BE2C (cell line): ENCODE measurements around the gene DSCAM.

Experiments
- DNase-seq: peaks from one replicate; pipeline ENCODE4 v3.0.0-alpha.2; 2020
- H3K27me3 ChIP-seq: fragments of 250-450 bp; sonication (Bioruptor Pico); 2 replicates; pipeline ENCODE4 v1.5.1; 2020; ENCODE audit warnings: mild to moderate bottlenecking
- H3K36me3 ChIP-seq: fragments of 250-450 bp; sonication (Bioruptor Pico); 2 replicates; pipeline ENCODE4 v1.5.1; 2020; ENCODE audit warnings: mild to moderate bottlenecking
- H3K4me1 ChIP-seq: fragments of 250-450 bp; sonication (Bioruptor Pico); 2 replicates; pipeline ENCODE4 v1.5.1; 2020
- H3K4me3 ChIP-seq: 2 replicates; pipeline ENCODE4 v1.5.1; 2011; ENCODE audit warnings: low read depth, low read length
- H3K9me3 ChIP-seq: fragments of 250-450 bp; sonication (Bioruptor Pico); 2 replicates; pipeline ENCODE4 v1.5.1; 2020
- TF ChIP-seq, protein P1 (sequence below): IDR thresholded peaks from 2 replicates; pipeline ENCODE4 v1.5.1; 2012; ENCODE audit warnings: mild to moderate bottlenecking, low read depth, low read length

The DSCAM gene

DNA sequence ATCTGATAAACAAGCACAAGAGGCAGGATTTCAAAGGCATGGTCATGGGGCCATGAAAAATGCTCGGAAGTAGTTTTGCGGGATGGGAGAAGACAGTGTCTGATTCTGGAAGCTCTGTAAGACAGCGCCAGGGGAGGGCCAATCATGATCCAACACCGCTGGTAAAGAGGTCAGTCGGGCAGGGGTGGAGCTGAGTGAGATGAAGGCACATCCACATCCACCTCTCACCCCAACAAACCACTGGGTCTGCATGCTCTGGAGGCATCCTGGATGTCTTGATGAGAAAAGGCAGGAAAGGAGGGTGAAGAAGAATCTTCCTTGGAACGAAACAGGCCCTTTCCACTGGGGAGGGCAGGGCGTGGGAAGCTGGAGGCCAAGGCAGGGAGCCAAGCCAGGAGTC lies 691.4 kb downstream of the DSCAM start:
- Histone ChIP-seq H3K4me1 (no peaks in the 10 kb centered on the region), H3K27me3 (no peaks in the 10 kb centered on the region), H3K36me3 (no peaks in the 10 kb centered on the region), H3K9me3 (no peaks in the 10 kb centered on the region; the same call in 1 of the 2 replicates), H3K4me3 (no peak overlapping the region)
- TF ChIP-seq, protein P1, sequence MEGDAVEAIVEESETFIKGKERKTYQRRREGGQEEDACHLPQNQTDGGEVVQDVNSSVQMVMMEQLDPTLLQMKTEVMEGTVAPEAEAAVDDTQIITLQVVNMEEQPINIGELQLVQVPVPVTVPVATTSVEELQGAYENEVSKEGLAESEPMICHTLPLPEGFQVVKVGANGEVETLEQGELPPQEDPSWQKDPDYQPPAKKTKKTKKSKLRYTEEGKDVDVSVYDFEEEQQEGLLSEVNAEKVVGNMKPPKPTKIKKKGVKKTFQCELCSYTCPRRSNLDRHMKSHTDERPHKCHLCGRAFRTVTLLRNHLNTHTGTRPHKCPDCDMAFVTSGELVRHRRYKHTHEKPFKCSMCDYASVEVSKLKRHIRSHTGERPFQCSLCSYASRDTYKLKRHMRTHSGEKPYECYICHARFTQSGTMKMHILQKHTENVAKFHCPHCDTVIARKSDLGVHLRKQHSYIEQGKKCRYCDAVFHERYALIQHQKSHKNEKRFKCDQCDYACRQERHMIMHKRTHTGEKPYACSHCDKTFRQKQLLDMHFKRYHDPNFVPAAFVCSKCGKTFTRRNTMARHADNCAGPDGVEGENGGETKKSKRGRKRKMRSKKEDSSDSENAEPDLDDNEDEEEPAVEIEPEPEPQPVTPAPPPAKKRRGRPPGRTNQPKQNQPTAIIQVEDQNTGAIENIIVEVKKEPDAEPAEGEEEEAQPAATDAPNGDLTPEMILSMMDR = no peak
- DNase-seq = no peak

DNA sequence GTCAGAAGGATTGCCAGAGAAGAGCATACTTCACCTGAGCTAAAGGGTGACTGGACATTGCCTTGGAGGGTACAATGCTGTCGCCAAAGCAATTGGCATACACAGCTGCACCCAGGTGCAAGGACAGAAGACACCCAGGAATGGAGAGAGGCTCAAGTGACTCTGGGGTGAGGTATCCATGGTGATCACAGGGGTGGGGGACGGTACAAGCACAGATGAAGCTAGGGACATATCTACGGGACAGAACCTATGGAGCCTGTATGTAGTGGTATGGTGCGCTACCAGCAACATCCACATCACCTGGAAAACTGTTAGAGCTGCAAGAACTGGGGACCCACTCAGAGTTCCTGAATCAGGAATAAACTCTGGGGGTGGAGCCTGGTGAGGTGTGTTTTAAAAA lies 693.6 kb downstream of the DSCAM start:
- no peaks in the 10 kb centered on the region for H3K27me3 ChIP-seq
- no peak for DNase-seq
- no peaks in the 10 kb centered on the region for H3K4me1 ChIP-seq
- H3K4me3 ChIP-seq = no peak overlapping the region
- H3K36me3 ChIP-seq = no peaks in the 10 kb centered on the region
- peaks cover 3% of the 10 kb centered on the region; the same call in 1 of the 2 replicates for H3K9me3 ChIP-seq
- TF ChIP-seq, protein P1 = no peak

DNA sequence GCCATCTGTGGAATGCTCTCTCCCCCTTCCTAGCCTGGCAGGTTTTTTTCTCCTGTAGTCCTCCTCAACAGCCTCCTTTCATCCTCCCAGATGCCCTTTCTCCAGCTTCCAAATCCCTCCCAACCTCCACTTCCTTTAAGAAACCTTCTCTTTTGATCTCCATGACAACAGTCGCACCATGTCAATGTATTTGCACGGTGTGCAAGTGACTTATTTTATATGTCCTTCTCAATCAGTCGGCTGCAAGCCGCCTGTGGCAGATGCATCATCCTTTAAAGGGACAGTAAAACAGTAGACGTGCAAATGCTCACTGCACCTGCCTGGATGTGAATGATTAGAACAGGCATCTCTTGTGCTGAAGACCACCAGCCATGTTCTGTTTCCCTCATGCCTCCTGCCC lies 694.5 kb downstream of the DSCAM start:
- Histone ChIP-seq H3K36me3 (no peaks in the 10 kb centered on the region), H3K4me1 (no peaks in the 10 kb centered on the region), H3K9me3 (peaks cover 3% of the 10 kb centered on the region; the same call in 1 of the 2 replicates), H3K27me3 (no peaks in the 10 kb centered on the region), H3K4me3 (no peak overlapping the region)
- no peak for DNase-seq
- TF ChIP-seq, protein P1 = no peak

DNA sequence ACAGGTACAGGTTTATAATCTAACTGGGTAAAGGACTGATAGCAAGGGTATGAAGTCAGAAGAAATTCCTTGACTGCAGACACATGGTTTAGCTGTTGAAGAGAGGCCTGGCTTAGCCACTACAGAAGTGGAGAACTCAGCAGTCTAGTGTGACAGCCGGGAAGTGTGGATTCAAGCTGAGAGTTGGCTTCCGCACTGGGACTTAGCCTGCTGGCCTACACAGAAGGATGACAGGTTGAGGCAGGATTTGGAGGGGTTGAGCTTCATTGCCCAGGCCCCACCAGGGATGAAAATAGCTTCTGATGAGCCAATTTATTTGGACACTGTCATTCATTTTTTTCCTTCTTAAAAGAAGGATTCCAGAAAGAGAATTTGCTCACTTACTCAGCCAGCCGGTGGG lies 695.3 kb downstream of the DSCAM start:
- Histone ChIP-seq H3K9me3 (peaks cover 3% of the 10 kb centered on the region; the same call in 1 of the 2 replicates), H3K27me3 (no peaks in the 10 kb centered on the region), H3K36me3 (no peaks in the 10 kb centered on the region), H3K4me1 (no peaks in the 10 kb centered on the region), H3K4me3 (no peak overlapping the region)
- DNase-seq = no peak
- TF ChIP-seq, protein P1 = no peak

DNA sequence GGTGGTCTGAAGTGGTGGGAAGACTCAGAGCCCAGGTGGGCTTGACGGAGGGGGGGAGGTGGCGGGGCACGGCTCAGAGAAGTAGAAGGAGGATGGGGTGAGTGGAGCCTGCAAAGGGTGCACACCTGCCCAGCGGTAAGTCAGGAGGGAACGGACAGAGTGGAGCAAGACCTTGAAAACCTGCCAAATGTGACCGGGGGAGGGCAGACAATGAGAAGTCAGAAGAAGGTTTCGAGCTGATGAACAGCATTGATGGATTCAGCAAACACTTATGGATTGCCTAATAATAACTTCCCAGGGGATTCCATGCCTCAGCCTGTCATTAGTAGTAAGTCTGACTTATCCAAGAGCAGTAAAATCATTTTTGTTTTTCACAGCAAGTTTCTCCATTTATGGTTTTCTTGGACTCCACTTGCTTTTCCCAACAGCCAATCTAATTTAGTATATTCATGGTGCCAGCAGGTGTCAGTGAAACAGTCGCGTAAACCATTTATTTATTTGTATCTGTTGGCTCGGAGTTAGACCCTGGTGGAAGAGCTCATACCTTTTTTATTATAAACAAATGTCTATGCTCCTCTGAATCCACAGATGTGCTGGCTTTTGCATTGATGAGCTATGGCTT lies 700.6 kb downstream of the DSCAM start:
- Histone ChIP-seq H3K4me3 (no peak overlapping the region), H3K27me3 (no peaks in the 10 kb centered on the region), H3K9me3 (peaks cover 7% of the 10 kb centered on the region), H3K36me3 (no peaks in the 10 kb centered on the region), H3K4me1 (no peaks in the 10 kb centered on the region)
- TF ChIP-seq, protein P1 = no peak
- DNase-seq = no peak

DNA sequence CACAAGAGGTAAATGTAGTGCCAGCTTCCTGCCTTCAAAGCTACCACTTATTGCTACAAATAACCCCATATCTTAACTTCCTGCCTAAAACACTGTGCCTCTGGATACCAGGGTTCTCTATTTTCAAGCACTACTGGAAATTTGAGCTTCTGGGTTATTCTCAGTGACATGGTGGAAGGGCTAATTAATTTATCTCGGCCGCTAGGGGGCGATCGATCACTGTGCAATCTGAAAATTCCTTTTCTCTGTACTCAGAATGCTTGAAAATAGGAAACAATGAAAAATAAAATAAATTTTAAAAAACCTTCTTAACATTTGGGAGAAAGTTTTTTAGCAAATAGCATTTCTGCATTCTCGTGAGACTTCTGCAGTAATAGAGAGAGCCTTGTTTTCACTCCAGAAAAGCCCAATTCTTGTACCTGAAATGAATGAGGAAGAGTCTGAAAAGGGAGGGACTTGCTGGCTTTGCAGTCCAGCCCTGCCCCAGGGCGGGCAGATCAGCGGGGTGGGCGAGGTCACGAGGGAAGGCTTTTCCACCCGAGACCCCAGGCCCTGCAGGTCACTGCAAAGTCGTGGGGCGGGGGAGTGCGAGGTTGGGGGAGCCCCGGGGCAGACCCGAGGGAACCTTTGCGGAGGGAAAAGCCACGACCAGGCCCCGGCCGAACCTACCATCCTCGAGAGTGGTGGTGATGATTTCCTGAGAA lies 703.0 kb downstream of the DSCAM start:
- Histone ChIP-seq H3K4me1 (no peaks in the 10 kb centered on the region), H3K27me3 (no peaks in the 10 kb centered on the region), H3K36me3 (no peaks in the 10 kb centered on the region), H3K9me3 (peaks cover 11% of the 10 kb centered on the region), H3K4me3 (no peak overlapping the region)
- peak; percentile 35 for DNase-seq
- TF ChIP-seq, protein P1 = peak; percentile 62
